ENCODE measurements around the gene MACROD1.

Gene MACROD1

GRCh38 chr11:64083398-64084080 is 82.4 kb downstream of the MACROD1 start:
- no peaks in the 10 kb centered on the region for H3K27me3 ChIP-seq (ENCODE audit: low read length)
- H4K20me1 ChIP-seq (ENCODE audit: low read depth, low read length) = no peaks in the 10 kb centered on the region
- no peak overlapping the region for H3K4me3 ChIP-seq (ENCODE audit: insufficient read depth, low read length, poor library complexity, severe bottlenecking)
- no peaks in the 10 kb centered on the region for H3K79me2 ChIP-seq (ENCODE audit: insufficient read depth, low read length)
- H2AFZ ChIP-seq (ENCODE audit: low read depth, low read length, severe bottlenecking) = no peak overlapping the region
- H3K9me2 ChIP-seq (replicated peaks; ENCODE audit: insufficient read depth, low read length) = no peaks in the 10 kb centered on the region
- H3K9ac ChIP-seq (ENCODE audit: low read length) = no peak overlapping the region
- TF ChIP-seq EZH2phosphoT487 (conservative IDR thresholded peaks at IDR 0.05; ENCODE audit: low read length) (no peak), CTCF (IDR thresholded peaks at IDR 0.05; ENCODE audit: insufficient read depth, low read length, poor library complexity, severe bottlenecking) (no peak)
- H3K9me3 ChIP-seq (ENCODE audit: insufficient read depth, low read length) = no peaks in the 10 kb centered on the region
- no peaks in the 10 kb centered on the region for H3K36me3 ChIP-seq (ENCODE audit: low read length)
- H3K27ac ChIP-seq (ENCODE audit: low read depth, low read length) = no peak overlapping the region
- H3K4me2 ChIP-seq (ENCODE audit: low read depth, low read length, poor library complexity, severe bottlenecking) = no peak overlapping the region
- no peaks in the 10 kb centered on the region for H3F3A ChIP-seq (ENCODE audit: insufficient read depth)

GRCh38 chr11:64081745-64082442 is 84.0 kb downstream of the MACROD1 start:
- no peak overlapping the region for H3K4me2 ChIP-seq (ENCODE audit: low read depth, low read length, poor library complexity, severe bottlenecking)
- TF ChIP-seq EZH2phosphoT487 (conservative IDR thresholded peaks at IDR 0.05; ENCODE audit: low read length) = no peak
- no peak for TF ChIP-seq CTCF (IDR thresholded peaks at IDR 0.05; ENCODE audit: insufficient read depth, low read length, poor library complexity, severe bottlenecking)
- no peak overlapping the region for H3K9ac ChIP-seq (ENCODE audit: low read length)

GRCh38 chr11:64080390-64080789 is 85.5 kb downstream of the MACROD1 start:
- Histone ChIP-seq H3K79me2 (ENCODE audit: insufficient read depth, low read length) (no peaks in the 10 kb centered on the region), H3K27ac (ENCODE audit: low read depth, low read length) (no peak overlapping the region), H3K27me3 (ENCODE audit: low read length) (no peaks in the 10 kb centered on the region), H4K20me1 (ENCODE audit: low read depth, low read length) (no peaks in the 10 kb centered on the region), H3K36me3 (ENCODE audit: low read length) (no peaks in the 10 kb centered on the region), H3F3A (ENCODE audit: insufficient read depth) (no peaks in the 10 kb centered on the region), H3K9ac (ENCODE audit: low read length) (no peak overlapping the region), H3K4me2 (ENCODE audit: low read depth, low read length, poor library complexity, severe bottlenecking) (no peak overlapping the region), H3K9me3 (ENCODE audit: insufficient read depth, low read length) (no peaks in the 10 kb centered on the region), H3K9me2 (replicated peaks; ENCODE audit: insufficient read depth, low read length) (no peaks in the 10 kb centered on the region), H2AFZ (ENCODE audit: low read depth, low read length, severe bottlenecking) (no peak overlapping the region), H3K4me3 (ENCODE audit: insufficient read depth, low read length, poor library complexity, severe bottlenecking) (no peak overlapping the region)
- no peak for TF ChIP-seq EZH2phosphoT487 (conservative IDR thresholded peaks at IDR 0.05; ENCODE audit: low read length)
- TF ChIP-seq CTCF (IDR thresholded peaks at IDR 0.05; ENCODE audit: insufficient read depth, low read length, poor library complexity, severe bottlenecking) = no peak

More at GRCh38 chr11:64081745-64082442, 84.0 kb downstream of the MACROD1 start:
- no peaks in the 10 kb centered on the region for H3K9me2 ChIP-seq (replicated peaks; ENCODE audit: insufficient read depth, low read length)
- no peaks in the 10 kb centered on the region for H3K27me3 ChIP-seq (ENCODE audit: low read length)
- no peaks in the 10 kb centered on the region for H3K79me2 ChIP-seq (ENCODE audit: insufficient read depth, low read length)
- no peaks in the 10 kb centered on the region for H3K9me3 ChIP-seq (ENCODE audit: insufficient read depth, low read length)
- H2AFZ ChIP-seq (ENCODE audit: low read depth, low read length, severe bottlenecking) = no peak overlapping the region
- no peaks in the 10 kb centered on the region for H3K36me3 ChIP-seq (ENCODE audit: low read length)
- no peak overlapping the region for H3K4me3 ChIP-seq (ENCODE audit: insufficient read depth, low read length, poor library complexity, severe bottlenecking)
- H3K27ac ChIP-seq (ENCODE audit: low read depth, low read length) = no peak overlapping the region
- H4K20me1 ChIP-seq (ENCODE audit: low read depth, low read length) = no peaks in the 10 kb centered on the region
- H3F3A ChIP-seq (ENCODE audit: insufficient read depth) = no peaks in the 10 kb centered on the region
